Nephron progenitor cell (in vitro differentiated cells): Measurements from ENCODE around the gene IFITM1.

Experiments
- DNase-seq: peaks from one replicate; pipeline ENCODE4 v3.0.0; 2021
- H3K27ac Mint-ChIP-seq: 2 replicates; pipeline ENCODE4 v1.8.0; 2021; ENCODE audit warnings: mild to moderate bottlenecking, moderate library complexity, mixed read lengths
- H3K27me3 Mint-ChIP-seq: 2 replicates; pipeline ENCODE4 v1.8.0; 2021; ENCODE audit warnings: mild to moderate bottlenecking, low read depth, mixed read lengths; ENCODE audit not compliant: poor library complexity
- H3K36me3 Mint-ChIP-seq: 2 replicates; pipeline ENCODE4 v1.8.0; 2021; ENCODE audit warnings: low read depth, mixed read lengths
- H3K4me1 Mint-ChIP-seq: 2 replicates; pipeline ENCODE4 v1.8.0; 2021; ENCODE audit warnings: mixed read lengths
- H3K4me3 Mint-ChIP-seq: 2 replicates; pipeline ENCODE4 v1.8.0; 2021; ENCODE audit warnings: mild to moderate bottlenecking, moderate library complexity, mixed read lengths
- H3K9me3 Mint-ChIP-seq: 2 replicates; pipeline ENCODE4 v1.8.0; 2021; ENCODE audit warnings: mild to moderate bottlenecking, moderate library complexity, mixed read lengths
- TF ChIP-seq, protein P1 (sequence below): fragments of 200-600 bp; sonication (generic); IDR thresholded peaks from 2 replicates; pipeline ENCODE4 v1.5.0; 2021; ENCODE audit warnings: antibody characterized with exemption

Gene IFITM1

GRCh38 chr11:356610-357009 lies 42.8 kb downstream of the IFITM1 start:
- DNase-seq = no peak
- no peak overlapping the region for H3K4me3 Mint-ChIP-seq

DNA sequence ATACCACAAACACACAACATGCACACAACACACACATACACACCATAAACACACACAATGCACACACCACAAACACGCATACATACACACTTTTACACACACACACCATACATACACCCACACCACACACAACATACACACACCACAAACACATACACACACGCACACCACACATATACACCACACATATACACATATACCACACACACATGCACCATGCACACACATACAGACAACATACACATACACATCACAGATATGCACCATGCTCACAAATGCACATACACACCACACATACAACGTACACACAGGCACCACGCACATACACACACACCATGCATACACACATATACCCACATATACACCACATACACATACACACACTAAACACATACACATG lies 43.7 kb downstream of the IFITM1 start:
- H3K27me3 Mint-ChIP-seq = no peaks in the 10 kb centered on the region
- H3K9me3 Mint-ChIP-seq = peaks cover 3% of the 10 kb centered on the region
- no peak overlapping the region for H3K27ac Mint-ChIP-seq
- TF ChIP-seq, protein P1, sequence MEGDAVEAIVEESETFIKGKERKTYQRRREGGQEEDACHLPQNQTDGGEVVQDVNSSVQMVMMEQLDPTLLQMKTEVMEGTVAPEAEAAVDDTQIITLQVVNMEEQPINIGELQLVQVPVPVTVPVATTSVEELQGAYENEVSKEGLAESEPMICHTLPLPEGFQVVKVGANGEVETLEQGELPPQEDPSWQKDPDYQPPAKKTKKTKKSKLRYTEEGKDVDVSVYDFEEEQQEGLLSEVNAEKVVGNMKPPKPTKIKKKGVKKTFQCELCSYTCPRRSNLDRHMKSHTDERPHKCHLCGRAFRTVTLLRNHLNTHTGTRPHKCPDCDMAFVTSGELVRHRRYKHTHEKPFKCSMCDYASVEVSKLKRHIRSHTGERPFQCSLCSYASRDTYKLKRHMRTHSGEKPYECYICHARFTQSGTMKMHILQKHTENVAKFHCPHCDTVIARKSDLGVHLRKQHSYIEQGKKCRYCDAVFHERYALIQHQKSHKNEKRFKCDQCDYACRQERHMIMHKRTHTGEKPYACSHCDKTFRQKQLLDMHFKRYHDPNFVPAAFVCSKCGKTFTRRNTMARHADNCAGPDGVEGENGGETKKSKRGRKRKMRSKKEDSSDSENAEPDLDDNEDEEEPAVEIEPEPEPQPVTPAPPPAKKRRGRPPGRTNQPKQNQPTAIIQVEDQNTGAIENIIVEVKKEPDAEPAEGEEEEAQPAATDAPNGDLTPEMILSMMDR = no peak
- H3K4me1 Mint-ChIP-seq = peaks cover 26% of the 10 kb centered on the region
- no peaks in the 10 kb centered on the region for H3K36me3 Mint-ChIP-seq
- H3K4me3 Mint-ChIP-seq = no peak overlapping the region
- DNase-seq = no peak

More at GRCh38 chr11:356610-357009, 42.8 kb downstream of the IFITM1 start:
- no peak overlapping the region for H3K27ac Mint-ChIP-seq
- peaks cover under 1% of the 10 kb centered on the region for H3K27me3 Mint-ChIP-seq
- no peaks in the 10 kb centered on the region for H3K36me3 Mint-ChIP-seq
- H3K9me3 Mint-ChIP-seq = peaks cover under 1% of the 10 kb centered on the region
- TF ChIP-seq, protein P1 = no peak
- H3K4me1 Mint-ChIP-seq = peaks cover 33% of the 10 kb centered on the region

GRCh38 chr11:358129-358800 lies 44.4 kb downstream of the IFITM1 start:
- no peak overlapping the region for H3K27ac Mint-ChIP-seq
- peaks cover 6% of the 10 kb centered on the region for H3K9me3 Mint-ChIP-seq
- no peaks in the 10 kb centered on the region for H3K27me3 Mint-ChIP-seq
- no peak for DNase-seq
- no peaks in the 10 kb centered on the region for H3K36me3 Mint-ChIP-seq
- no peak overlapping the region for H3K4me3 Mint-ChIP-seq
- TF ChIP-seq, protein P1 = no peak
- H3K4me1 Mint-ChIP-seq = peaks cover 19% of the 10 kb centered on the region

DNA sequence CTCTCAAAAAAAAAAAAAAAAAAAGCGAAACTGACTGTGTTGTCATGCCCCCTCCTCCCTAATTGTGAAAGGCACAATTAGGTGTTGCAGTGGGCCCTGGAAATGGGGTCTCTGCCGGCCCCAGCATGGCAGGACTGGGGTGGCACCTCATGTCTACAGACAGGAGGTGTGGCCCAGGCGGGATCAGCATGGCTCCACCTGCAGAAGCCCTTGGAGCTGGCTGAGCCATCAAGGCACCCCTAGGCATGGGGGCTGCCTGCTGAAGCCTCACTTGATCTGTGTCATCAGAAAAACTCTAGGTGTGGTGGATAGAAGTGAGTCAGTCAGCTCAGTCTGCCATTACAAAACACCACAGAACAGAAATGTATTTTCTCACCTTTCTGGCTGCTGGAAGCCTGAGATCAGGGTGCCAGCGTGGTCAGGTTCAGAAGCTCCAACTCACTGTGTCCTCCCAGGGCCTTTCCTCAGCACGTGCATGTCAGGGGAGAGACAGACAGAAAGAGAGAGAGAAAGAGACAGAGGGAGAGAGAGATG lies 45.4 kb downstream of the IFITM1 start:
- no peaks in the 10 kb centered on the region for H3K27me3 Mint-ChIP-seq
- peaks cover 9% of the 10 kb centered on the region for H3K9me3 Mint-ChIP-seq
- H3K36me3 Mint-ChIP-seq = no peaks in the 10 kb centered on the region
- no peak for DNase-seq
- H3K4me3 Mint-ChIP-seq = no peak overlapping the region
- no peak overlapping the region for H3K27ac Mint-ChIP-seq
- TF ChIP-seq, protein P1 = no peak
- peaks cover 10% of the 10 kb centered on the region for H3K4me1 Mint-ChIP-seq

DNA sequence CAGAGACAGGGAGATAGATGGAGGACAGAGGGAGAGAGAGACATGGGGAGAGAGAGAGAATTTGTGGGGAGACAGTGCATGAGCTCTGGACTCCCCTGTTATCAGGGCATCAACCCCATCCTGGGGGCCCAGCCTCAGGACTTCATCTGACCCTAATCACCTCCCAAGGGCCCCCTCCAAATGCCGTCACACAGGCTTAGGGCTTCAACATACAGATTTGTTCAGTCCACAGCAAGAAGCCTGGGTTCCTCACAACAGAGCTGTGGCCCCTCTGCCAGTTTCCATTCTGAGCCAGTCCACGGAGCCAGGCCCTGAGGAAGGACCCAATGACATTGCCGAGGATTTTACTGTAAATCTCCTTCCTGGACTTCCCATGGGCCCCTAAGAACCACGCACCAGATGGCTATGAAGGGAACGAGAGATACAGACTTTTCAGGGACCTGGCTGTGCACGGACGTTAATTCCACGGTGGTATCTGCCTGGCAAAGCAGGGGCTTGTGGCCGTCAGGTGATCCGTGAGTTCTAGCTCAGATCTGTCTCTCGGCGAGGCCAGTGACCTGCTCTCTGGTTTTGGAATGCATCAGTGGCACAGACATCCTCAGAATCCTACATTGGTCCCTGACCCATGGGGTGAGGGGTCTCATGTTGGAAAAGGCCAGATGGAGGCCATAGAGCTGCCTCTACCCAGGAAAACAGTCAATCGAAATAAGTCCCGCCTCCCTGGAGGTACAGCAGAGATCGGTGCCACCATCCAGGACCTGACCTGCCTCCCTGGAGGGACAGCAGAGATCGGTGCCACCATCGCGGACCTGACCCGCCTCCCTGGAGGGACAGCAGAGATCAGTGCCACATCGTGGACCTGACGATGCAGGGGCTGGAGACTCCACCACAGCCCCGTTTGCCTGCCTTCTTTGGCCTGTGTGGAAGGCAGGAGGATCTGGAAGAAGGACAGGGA lies 46.8 kb downstream of the IFITM1 start:
- Mint-ChIP-seq H3K4me3 (no peak overlapping the region), H3K9me3 (peaks cover 9% of the 10 kb centered on the region), H3K27me3 (no peaks in the 10 kb centered on the region), H3K27ac (no peak overlapping the region), H3K4me1 (no peaks in the 10 kb centered on the region), H3K36me3 (no peaks in the 10 kb centered on the region)
- DNase-seq = no peak
- TF ChIP-seq, protein P1 = no peak
